ENCODE results near the gene TRMT2A. TPM values are rescaled to one million over a fixed set of nuclear protein-coding genes. Genes with fewer than 3 reads are reported as not detected.

The TRMT2A gene
- total RNA-seq, 1 donor from 2014 or later, result 25.9 TPM

- DNase-seq, result no peak
These were observed 563 bp downstream of the TRMT2A start for GRCh38 chr22:20116376-20116950.

DNA sequence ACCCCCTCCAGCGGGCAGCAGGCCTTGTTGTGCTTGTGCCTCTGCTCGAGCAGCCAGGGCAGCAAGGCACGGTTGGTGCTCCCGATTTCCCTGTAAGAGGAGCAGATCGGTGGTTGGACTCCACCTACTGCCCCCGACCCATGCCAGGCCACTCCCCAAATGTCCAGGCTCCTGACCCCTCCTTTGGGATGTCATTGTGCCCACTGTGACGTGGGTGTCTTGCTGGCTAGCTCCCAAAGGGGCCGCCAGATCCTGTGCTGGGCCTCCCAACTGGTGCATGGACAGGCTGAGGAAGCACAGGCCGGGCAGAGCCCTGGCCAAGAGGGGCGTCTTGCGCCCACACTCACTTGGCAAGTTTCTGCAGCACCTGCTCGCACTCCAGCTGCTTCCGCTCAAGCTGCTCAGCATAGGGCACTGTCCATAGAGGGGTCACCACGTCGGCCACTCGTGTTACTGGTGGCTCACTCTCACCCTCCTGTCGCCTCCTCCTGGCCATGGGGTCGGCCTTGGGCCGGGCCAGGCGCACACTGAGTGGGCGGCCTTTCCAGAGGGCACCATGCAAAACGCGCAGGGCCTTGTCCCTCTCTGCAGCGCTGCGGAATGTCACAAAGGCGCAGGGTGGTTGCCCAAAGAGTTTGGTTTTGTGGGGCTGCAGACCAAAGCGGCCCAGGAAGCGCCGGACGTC, 1.2 kb downstream of the TRMT2A start, which contains the start of gene RANBP1:
RANBP1 (plus strand) TSS at position 414 of the 685 bp plus-strand sequence; CDS start at position 495, 81 bp downstream.
- DNase-seq, result no peak

GRCh38 chr22:20114506-20115475, 2.2 kb downstream of the TRMT2A start:
- DNase-seq, result no peak

GRCh38 chr22:20113551-20114310, 3.3 kb downstream of the TRMT2A start:
- DNase-seq, result no peak

GRCh38 chr22:20112623-20113511, 4.2 kb downstream of the TRMT2A start:
- no peak for DNase-seq

DNA sequence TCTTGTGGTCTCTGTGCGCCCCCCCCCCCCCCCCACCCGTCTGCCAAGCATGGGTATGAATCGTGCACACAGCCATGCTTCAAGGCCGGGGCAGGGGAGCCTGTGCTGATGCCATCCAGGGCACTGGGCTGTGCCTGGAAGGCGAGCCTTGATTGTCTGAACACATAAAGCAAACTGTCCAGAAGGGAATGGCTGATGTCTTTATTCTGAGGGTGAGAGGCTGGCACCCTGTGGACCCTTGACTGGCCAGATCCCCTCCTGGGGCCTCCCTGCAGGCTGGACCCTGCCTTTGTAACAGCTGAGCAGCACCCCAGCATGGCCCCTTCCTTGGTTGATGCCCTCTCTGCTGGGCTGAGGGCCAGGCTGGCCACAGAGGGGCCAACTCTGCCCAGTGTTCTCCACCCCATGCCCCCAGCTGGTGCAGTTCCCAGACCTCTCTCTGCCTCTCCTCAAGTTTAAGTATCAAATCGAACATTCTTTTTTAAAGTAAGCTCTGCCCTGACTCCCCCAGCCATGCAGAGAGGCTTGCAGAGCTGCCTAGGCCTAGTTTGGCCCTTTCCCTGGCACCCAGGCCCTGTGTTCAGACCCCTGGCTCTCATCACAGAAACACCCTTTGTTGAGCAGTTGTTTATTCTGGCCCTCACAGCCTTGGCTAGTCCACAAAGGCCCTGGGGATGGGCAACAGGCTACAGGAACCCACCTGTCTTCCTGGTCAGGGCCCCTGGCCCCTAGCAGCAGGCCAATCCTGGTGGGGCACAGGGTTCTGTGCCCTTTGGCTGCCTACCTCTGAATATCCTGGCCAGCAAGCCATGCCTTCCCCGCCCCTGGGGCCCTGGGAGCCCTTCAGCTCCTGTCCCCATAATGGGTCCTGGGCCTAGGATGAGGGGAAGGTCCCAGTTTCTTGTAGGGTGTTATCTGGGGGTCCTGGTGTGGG, 5.1 kb downstream of the TRMT2A start:
- no peak for DNase-seq

- DNase-seq, result no peak
These were observed 5.9 kb downstream of the TRMT2A start for GRCh38 chr22:20111045-20111688.

DNA sequence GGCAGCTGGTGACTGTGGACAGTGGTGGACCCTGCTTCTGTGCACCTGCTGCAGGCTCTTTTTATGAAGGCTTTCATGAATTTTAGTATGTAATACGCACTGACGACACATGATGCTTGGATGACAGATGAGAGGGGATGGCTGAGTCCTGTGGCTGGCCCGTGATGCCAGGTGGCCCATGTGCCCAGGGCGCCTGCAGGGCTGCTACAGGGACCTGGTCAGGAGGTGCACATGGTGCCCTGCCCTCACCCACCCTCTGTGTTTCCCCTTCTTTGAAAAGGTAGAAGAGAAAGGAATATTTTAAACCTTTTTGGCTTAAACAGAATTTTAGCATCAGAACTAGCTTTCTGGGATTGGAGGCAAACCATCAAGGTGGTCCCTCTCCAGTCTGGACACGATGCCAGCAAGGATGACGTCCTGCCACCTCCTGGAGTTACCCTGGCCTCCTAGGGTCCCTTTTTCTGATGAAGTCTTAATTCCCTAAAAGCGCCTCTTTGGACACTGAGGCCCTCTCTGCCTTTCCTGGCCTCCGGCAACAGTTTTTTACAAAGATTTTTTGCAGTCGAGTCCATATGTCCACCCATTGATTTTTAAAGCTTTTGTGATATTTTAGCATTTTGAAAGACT, 6.6 kb downstream of the TRMT2A start:
- DNase-seq, result no peak

- no peak for DNase-seq
These were observed 7.3 kb downstream of the TRMT2A start for GRCh38 chr22:20109411-20110358.

GRCh38 chr22:20108757-20109230, 8.2 kb downstream of the TRMT2A start:
- DNase-seq, result no peak

- DNase-seq, result no peak
These were observed 8.9 kb downstream of the TRMT2A start for GRCh38 chr22:20107951-20108756.

- no peak for DNase-seq
These were observed 9.5 kb downstream of the TRMT2A start for GRCh38 chr22:20107471-20107901.

DNA sequence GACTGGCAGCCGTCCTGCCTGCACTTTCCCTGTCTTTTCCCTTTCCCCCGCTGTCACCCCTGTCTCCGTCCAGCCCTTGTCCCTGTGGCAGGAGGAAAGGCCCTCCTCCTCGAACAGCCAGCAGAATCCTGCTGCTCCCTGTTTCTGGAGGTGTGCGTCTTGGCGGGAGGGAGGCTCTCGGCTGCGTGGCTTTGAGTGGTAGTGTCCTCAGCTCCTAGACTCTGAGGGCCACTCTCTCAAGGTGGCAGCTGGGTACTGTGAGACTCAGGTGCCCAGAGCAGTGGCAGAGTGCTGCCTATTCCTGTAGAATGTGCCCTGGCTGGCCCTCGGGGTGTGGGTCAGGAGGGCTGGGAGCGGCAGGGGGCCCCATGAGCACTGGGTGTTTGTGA, 10.2 kb downstream of the TRMT2A start:
- DNase-seq, result no peak

- DNase-seq, result no peak
These were observed 10.7 kb downstream of the TRMT2A start for GRCh38 chr22:20106205-20106848.

GRCh38 chr22:20105456-20106204, 11.4 kb downstream of the TRMT2A start:
- DNase-seq, result no peak

Measured in occipital lobe (tissue), 2 donors.